NB4 (cell line): ENCODE results near the gene DTNBP1.
A peak's percentile ranks its signal among the peaks of the same experiment; 100 is the strongest.

Experiments used
- DNase-seq: peaks from one replicate; pipeline ENCODE4 v3.0.0; 2010; ENCODE audit warnings: low read depth
- H3K4me3 ChIP-seq: one replicate; pipeline ENCODE4 v1.5.1; 2011; ENCODE audit warnings: mild to moderate bottlenecking, low read depth, low read length, moderate library complexity
- CTCF ChIP-seq: IDR thresholded peaks from one replicate; pipeline ENCODE4 v1.5.1; 2012; ENCODE audit warnings: low read depth, low read length
- MAX ChIP-seq: IDR thresholded peaks from 2 replicates; pipeline ENCODE4 v1.6.1; 2011; ENCODE audit warnings: low read depth, low read length
- MYC ChIP-seq: IDR thresholded peaks from 2 replicates; pipeline ENCODE4 v1.6.1; 2011; ENCODE audit warnings: low read depth, low read length
- POLR2A ChIP-seq: IDR thresholded peaks from 2 replicates; pipeline ENCODE4 v1.6.1; 2011; ENCODE audit warnings: mild to moderate bottlenecking; ENCODE audit not compliant: insufficient read length; ENCODE audit errors: extremely low read depth

The DTNBP1 gene

GRCh38 chr6:15697895-15698294, 35.1 kb upstream of the DTNBP1 start:
- no peak for DNase-seq
- no peak overlapping the region for H3K4me3 ChIP-seq
- TF ChIP-seq MAX, result no peak
- TF ChIP-seq MYC, result no peak
- no peak for TF ChIP-seq CTCF
- TF ChIP-seq POLR2A, result no peak

- peak; percentile 94 for DNase-seq
- H3K4me3 ChIP-seq, result no peak overlapping the region
- TF ChIP-seq POLR2A, result no peak
- TF ChIP-seq MAX, result peak; percentile 56; the same call in 1 of the 2 replicates
- peak; percentile 99 for TF ChIP-seq CTCF
- peak; percentile 51; the same call in 1 of the 2 replicates for TF ChIP-seq MYC
Observed at GRCh38 chr6:15691250-15691869, 28.5 kb upstream of the DTNBP1 start.

- DNase-seq, result no peak
- no peak overlapping the region for H3K4me3 ChIP-seq
Observed at GRCh38 chr6:15690510-15690909, 27.7 kb upstream of the DTNBP1 start.

GRCh38 chr6:15689586-15690482, 27.0 kb upstream of the DTNBP1 start:
- no peak for TF ChIP-seq POLR2A
- TF ChIP-seq MAX, result no peak
- no peak for TF ChIP-seq CTCF
- no peak for TF ChIP-seq MYC
- no peak overlapping the region for H3K4me3 ChIP-seq
- peak; percentile 36 for DNase-seq

More at GRCh38 chr6:15690510-15690909, 27.7 kb upstream of the DTNBP1 start:
- TF ChIP-seq MYC, result no peak
- no peak for TF ChIP-seq CTCF
- no peak for TF ChIP-seq POLR2A
- TF ChIP-seq MAX, result no peak

GRCh38 chr6:15685619-15686018, 22.8 kb upstream of the DTNBP1 start:
- no peak for DNase-seq
- no peak overlapping the region for H3K4me3 ChIP-seq
- TF ChIP-seq CTCF (no peak), MYC (no peak), MAX (no peak), POLR2A (no peak)
